Measurements from ENCODE around the gene ZNF3. TPM values are rescaled to one million over a fixed set of nuclear protein-coding genes. Genes with fewer than 3 reads are reported as not detected.

Gene ZNF3
- total and polyA plus RNA-seq, 8 donors = 12.4 to 42.0 (median 25.7) TPM

DNA sequence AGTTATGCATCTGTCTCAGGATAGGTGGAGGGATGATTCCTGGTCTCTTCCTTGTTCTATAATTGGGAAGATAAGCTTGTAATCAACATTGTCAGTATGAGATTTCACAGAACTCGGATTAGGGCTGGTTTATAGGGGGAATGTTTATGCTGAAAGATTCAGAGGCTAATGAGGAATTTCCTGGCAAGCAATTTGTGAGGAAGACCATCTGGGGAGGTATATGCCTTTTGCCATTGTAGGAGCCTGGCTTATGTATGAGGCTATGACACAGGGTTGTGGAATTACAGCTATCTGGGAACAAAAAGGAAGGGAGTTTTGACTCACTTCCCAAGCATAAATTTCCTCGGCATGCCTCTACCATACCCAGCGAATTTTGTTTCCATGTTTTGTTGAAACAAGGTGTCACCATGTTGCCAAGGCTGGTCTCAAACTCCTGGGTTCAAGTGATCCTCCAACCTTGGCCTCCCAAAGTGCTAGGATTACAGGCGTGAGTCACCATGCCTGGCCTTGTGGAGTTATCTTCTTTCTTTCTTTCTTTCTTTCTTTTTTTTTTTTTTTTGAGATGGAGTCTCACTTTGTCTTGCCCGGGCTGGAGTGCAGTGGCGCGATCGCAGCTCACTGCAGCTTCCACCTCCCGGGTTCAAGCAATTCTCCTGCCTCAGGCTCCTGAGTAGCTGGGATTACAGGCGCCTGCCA lies 5.7 kb upstream of the ZNF3 start:
- Histone ChIP-seq H3K4me1 (peaks cover 24 to 47% (median 30%) of the 10 kb centered on the region in 4 donors), H3K4me3 (no peak overlapping the region), H3K27me3 (no peaks in the 10 kb centered on the region), H3K27ac (peak overlapping the region in 4 of 5 donors; percentile 79 to 92 (median 90)), H3K36me3 (peaks cover 17 to 24% (median 22%) of the 10 kb centered on the region in 4 donors), H3K9me3 (no peaks in the 10 kb centered on the region)
- DNase-seq = peak in 1 of 2 donors; percentile 80
- TF ChIP-seq POLR2A (IDR thresholded peaks at IDR 0.05) (no peak), POLR2AphosphoS5 (IDR thresholded peaks at IDR 0.05) (peak; percentile 12 to 84 (median 36))
- intact Hi-C loops (cut with DNase I; ENCODE audit: low total_unique reads) = no loop called here
- WGBS, 5 donors = 53 to 89% (median 84%) methylated on average over 10 of the region's 10 CpGs

DNA sequence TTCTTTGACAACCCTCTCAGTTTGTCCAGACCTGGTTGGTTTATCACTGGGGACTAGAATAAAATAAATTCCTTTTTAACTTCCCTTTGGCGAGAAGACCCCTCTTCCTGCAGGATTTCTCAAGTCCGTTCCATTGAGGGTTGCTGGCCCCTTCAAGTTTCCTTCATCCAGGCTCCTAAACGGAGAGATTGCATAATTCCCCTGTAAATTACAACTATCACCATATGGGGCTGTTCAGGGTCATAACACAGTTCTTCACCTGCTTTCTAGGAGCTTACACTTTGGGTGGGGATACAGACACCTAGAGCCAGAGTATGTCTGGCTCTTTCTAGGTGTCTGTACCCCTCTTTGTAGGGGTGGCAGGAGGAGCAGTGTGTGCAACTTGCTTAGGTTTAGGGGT lies 4.0 kb upstream of the ZNF3 start:
- intact Hi-C loops (cut with DNase I; ENCODE audit: low total_unique reads) = no loop called here
- no peak for DNase-seq
- H3K36me3 ChIP-seq = peaks cover 2 to 7% (median 5%) of the 10 kb centered on the region in 4 donors
- H3K4me1 ChIP-seq = peaks cover 32 to 54% (median 40%) of the 10 kb centered on the region in 4 donors
- no peaks in the 10 kb centered on the region for H3K9me3 ChIP-seq
- TF ChIP-seq POLR2AphosphoS5 (IDR thresholded peaks at IDR 0.05) (no peak), POLR2A (IDR thresholded peaks at IDR 0.05) (no peak), EP300 (IDR thresholded peaks at IDR 0.05) (no peak)
- TF ChIP-seq, protein P1, sequence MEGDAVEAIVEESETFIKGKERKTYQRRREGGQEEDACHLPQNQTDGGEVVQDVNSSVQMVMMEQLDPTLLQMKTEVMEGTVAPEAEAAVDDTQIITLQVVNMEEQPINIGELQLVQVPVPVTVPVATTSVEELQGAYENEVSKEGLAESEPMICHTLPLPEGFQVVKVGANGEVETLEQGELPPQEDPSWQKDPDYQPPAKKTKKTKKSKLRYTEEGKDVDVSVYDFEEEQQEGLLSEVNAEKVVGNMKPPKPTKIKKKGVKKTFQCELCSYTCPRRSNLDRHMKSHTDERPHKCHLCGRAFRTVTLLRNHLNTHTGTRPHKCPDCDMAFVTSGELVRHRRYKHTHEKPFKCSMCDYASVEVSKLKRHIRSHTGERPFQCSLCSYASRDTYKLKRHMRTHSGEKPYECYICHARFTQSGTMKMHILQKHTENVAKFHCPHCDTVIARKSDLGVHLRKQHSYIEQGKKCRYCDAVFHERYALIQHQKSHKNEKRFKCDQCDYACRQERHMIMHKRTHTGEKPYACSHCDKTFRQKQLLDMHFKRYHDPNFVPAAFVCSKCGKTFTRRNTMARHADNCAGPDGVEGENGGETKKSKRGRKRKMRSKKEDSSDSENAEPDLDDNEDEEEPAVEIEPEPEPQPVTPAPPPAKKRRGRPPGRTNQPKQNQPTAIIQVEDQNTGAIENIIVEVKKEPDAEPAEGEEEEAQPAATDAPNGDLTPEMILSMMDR (IDR thresholded peaks at IDR 0.05) = no peak
- H3K4me3 ChIP-seq = no peak overlapping the region
- no peak overlapping the region for H3K27ac ChIP-seq
- H3K27me3 ChIP-seq = no peaks in the 10 kb centered on the region
- 51 to 81% (median 72%) methylated on average over 3 of the region's 3 CpGs for WGBS, 5 donors

DNA sequence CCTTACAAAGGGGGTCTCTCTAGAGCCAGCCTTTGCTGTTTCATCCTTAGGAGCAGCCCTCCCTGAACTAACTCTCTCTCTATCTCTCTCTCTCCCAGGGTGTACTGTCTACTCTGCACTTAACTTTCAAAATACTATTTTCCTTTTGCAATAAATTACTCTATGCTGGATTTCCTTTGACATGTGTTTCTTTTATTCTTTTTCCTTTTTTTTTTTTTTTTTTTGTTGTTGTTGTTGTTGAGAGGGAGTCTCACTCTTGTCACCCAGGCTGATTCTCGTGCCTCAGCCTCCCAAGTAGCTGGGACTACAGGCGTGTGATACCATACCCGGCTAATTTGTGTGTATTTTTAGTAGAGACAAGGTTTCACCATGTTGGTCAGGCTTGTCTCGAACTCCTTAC lies 1.5 kb upstream of the ZNF3 start:
- 57 to 61% (median 59%) methylated on average over 4 of the region's 4 CpGs for WGBS, 5 donors
- H3K9me3 ChIP-seq = no peaks in the 10 kb centered on the region
- no peak overlapping the region for H3K4me3 ChIP-seq
- no peaks in the 10 kb centered on the region for H3K27me3 ChIP-seq
- intact Hi-C loops (cut with DNase I; ENCODE audit: low total_unique reads) = no loop called here
- DNase-seq = no peak
- peaks cover 31 to 56% (median 43%) of the 10 kb centered on the region in 4 donors for H3K4me1 ChIP-seq
- H3K36me3 ChIP-seq = peaks cover 0 to 18% (median 17%) of the 10 kb centered on the region in 4 donors
- H3K27ac ChIP-seq = peak overlapping the region in 4 of 5 donors; percentile 83 to 93 (median 89)
- TF ChIP-seq POLR2A (IDR thresholded peaks at IDR 0.05) = no peak
- TF ChIP-seq, protein P1 (IDR thresholded peaks at IDR 0.05) = no peak
- TF ChIP-seq POLR2AphosphoS5 (IDR thresholded peaks at IDR 0.05) = no peak
- no peak for TF ChIP-seq EP300 (IDR thresholded peaks at IDR 0.05)

DNA sequence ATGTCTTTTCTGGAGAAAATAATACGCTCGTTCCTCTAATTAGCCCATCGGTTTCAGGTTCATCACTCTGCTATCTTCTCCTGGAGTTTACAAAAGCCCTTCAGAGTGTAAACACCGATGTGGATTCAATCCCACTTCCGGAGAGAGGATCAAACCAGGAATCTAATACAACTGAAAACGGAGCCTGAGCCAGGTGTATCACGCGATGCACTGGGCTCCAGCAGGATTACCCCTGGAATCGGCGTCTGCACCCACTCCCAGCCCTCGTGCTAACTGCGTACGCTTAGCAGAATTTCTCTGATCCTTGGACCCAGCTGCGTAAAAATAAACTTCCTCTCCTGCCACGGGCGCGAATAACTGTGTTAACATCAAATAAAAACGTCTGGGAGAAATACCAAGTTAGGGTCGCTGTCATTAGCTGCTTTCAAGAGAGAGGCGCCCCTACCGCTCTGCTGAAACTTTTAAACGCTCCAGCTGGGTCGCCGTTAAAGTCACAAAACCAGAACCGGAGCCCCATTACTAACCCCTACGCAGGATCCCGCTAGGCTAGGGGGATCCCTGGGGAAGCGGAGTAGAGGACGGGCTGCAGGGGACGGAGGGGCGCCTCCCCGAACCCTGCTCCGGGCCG lies 502 bp downstream of the ZNF3 start:
- intact Hi-C loops (cut with DNase I; ENCODE audit: low total_unique reads) = no loop called here
- Histone ChIP-seq H3K9me3 (no peaks in the 10 kb centered on the region), H3K36me3 (peaks cover 14 to 37% (median 36%) of the 10 kb centered on the region in 4 donors), H3K27ac (peak overlapping the region; percentile 67 to 93 (median 88)), H3K4me3 (peak overlapping the region; percentile 84 to 98 (median 92)), H3K4me1 (peaks cover 29 to 51% (median 41%) of the 10 kb centered on the region in 4 donors), H3K27me3 (no peaks in the 10 kb centered on the region)
- WGBS, 5 donors = 1% methylated on average over 32 to 34 of the region's 34 CpGs
- no peak for TF ChIP-seq EP300 (IDR thresholded peaks at IDR 0.05)
- TF ChIP-seq POLR2AphosphoS5 (IDR thresholded peaks at IDR 0.05) = no peak
- TF ChIP-seq POLR2A (IDR thresholded peaks at IDR 0.05) = no peak
- TF ChIP-seq, protein P1 (IDR thresholded peaks at IDR 0.05) = no peak
- DNase-seq = peak in 1 of 2 donors; percentile 61
